HepG2 (cell line): Measurements from ENCODE around the gene ZNF442. TPM values are rescaled to one million over a fixed set of nuclear protein-coding genes. Genes with fewer than 3 reads are reported as not detected.

Source experiments
- AGO2 ChIP-seq: fragments of 200-400 bp; formaldehyde crosslinking; optimal IDR thresholded peaks from 2 replicates; pipeline ENCODE3; 2017; ENCODE audit warnings: mild to moderate bottlenecking, low read depth, low read length, moderate library complexity
- HNF4A ChIP-seq: sonication (generic); formaldehyde crosslinking; IDR thresholded peaks from 2 replicates; pipeline ENCODE4 v1.4.0; 2020; ENCODE audit warnings: missing genetic modification reagents
- MEF2D ChIP-seq: sonication (generic); formaldehyde crosslinking; IDR thresholded peaks from 2 replicates; pipeline ENCODE4 v1.5.1; 2020; ENCODE audit warnings: mild to moderate bottlenecking, missing genetic modification reagents
- MXD4 ChIP-seq: IDR thresholded peaks from 2 replicates; pipeline ENCODE4 v1.6.1; 2016; ENCODE audit warnings: mild to moderate bottlenecking, missing biosample characterization, missing genetic modification reagents
- NONO ChIP-seq, 2 experiments: fragments of 450-650 bp in 1 of 2; sonication (generic) in 1 of 2; formaldehyde crosslinking in 1 of 2; IDR thresholded peaks in 1 of 2; conservative IDR thresholded peaks in 1 of 2; 2 replicates each; pipeline versions ENCODE4 v1.6.1 to v1.8.0; 2017 to 2022; ENCODE audit warnings: mild to moderate bottlenecking in 1 of 2, missing genetic modification reagents in 1 of 2, moderate library complexity in 1 of 2
- PBX3 ChIP-seq: sonication (generic); formaldehyde crosslinking; IDR thresholded peaks from 2 replicates; pipeline ENCODE4 v1.8.1; 2023; ENCODE audit warnings: missing genetic modification reagents, inconsistent platforms, borderline replicate concordance
- RERE ChIP-seq: IDR thresholded peaks from 2 replicates; pipeline ENCODE4 v1.6.1; 2016; ENCODE audit warnings: low read depth, missing genetic modification reagents, missing compliant biosample characterization
- SPEN ChIP-seq: sonication (generic); formaldehyde crosslinking; IDR thresholded peaks from 2 replicates; pipeline ENCODE4 v1.5.1; 2020; ENCODE audit warnings: low read depth, mild to moderate bottlenecking, missing genetic modification reagents
- TAF1 ChIP-seq: sonication (generic); formaldehyde crosslinking; IDR thresholded peaks from 2 replicates; pipeline ENCODE4 v1.4.0; 2020; ENCODE audit warnings: missing genetic modification reagents
- TRAFD1 ChIP-seq: sonication (generic); formaldehyde crosslinking; IDR thresholded peaks from 2 replicates; pipeline ENCODE4 v1.5.1; 2020; ENCODE audit warnings: missing genetic modification reagents, mild to moderate bottlenecking, borderline replicate concordance
- WIZ ChIP-seq: sonication (generic); formaldehyde crosslinking; IDR thresholded peaks from 2 replicates; pipeline ENCODE4 v1.5.1; 2020; ENCODE audit warnings: mild to moderate bottlenecking, missing genetic modification reagents
- ZFP90 ChIP-seq: sonication (generic); formaldehyde crosslinking; IDR thresholded peaks from 2 replicates; pipeline ENCODE4 v1.8.0; 2022; ENCODE audit warnings: missing genetic modification reagents, mild to moderate bottlenecking, inconsistent platforms, borderline replicate concordance
- ZNF143 ChIP-seq: sonication (generic); formaldehyde crosslinking; IDR thresholded peaks from 2 replicates; pipeline ENCODE4 v1.4.0; 2020; ENCODE audit warnings: missing genetic modification reagents
- ZNF251 ChIP-seq: sonication (generic); formaldehyde crosslinking; IDR thresholded peaks from 2 replicates; pipeline ENCODE4 v1.9.0; 2021; ENCODE audit warnings: mild to moderate bottlenecking, missing genetic modification reagents
- ZNF329 ChIP-seq: sonication (generic); formaldehyde crosslinking; IDR thresholded peaks from 2 replicates; pipeline ENCODE4 v1.9.0; 2021; ENCODE audit warnings: low read depth, mild to moderate bottlenecking, missing genetic modification reagents
- ZNF496 ChIP-seq: sonication (generic); formaldehyde crosslinking; IDR thresholded peaks from 2 replicates; pipeline ENCODE4 v1.8.1; 2023; ENCODE audit warnings: mild to moderate bottlenecking, moderate library complexity, missing genetic modification reagents; ENCODE audit not compliant: insufficient replicate concordance
- ZNF501 ChIP-seq: sonication (generic); formaldehyde crosslinking; IDR thresholded peaks from 2 replicates; pipeline ENCODE4 v1.5.1; 2020; ENCODE audit warnings: mild to moderate bottlenecking, moderate library complexity, missing genetic modification reagents
- ZNF644 ChIP-seq: IDR thresholded peaks from 2 replicates; pipeline ENCODE4 v1.6.1; 2016; ENCODE audit warnings: low read depth
- ZNF788 ChIP-seq: sonication (generic); formaldehyde crosslinking; IDR thresholded peaks from 2 replicates; pipeline ENCODE4 v1.5.0; 2020; ENCODE audit warnings: mild to moderate bottlenecking, missing genetic modification reagents, borderline replicate concordance
- ZNF850 ChIP-seq: sonication (generic); formaldehyde crosslinking; conservative IDR thresholded peaks from 2 replicates; pipeline ENCODE4 v1.9.0; 2021; ENCODE audit warnings: mild to moderate bottlenecking, missing genetic modification reagents
- polyA plus RNA-seq, 8 experiments: library from polyadenylated mRNA; depleted of rRNA in 3 of 8; stranded (reverse) in 7 of 8; unstranded in 1 of 8; fragments of >200 nt; fragmentation: Illumina TruSeq in 4 of 8; extraction: Trizol in 4 of 8; gene quantifications; 2 replicates each; pipeline versions ENCODE4 v1.2.1 to v1.2.3, GENCODE V29; 2011 to 2016; ENCODE audit warnings: low read depth in 4 of 8, missing spikeins in 1 of 8, mixed read lengths in 1 of 8; ENCODE audit not compliant: insufficient read depth in 1 of 8
- total RNA-seq, 5 experiments: library from RNA; depleted of rRNA; stranded (reverse); fragments of >200 nt; fragmentation: Illumina TruSeq; extraction: Trizol; gene quantifications; 2 replicates each; pipeline ENCODE4 v1.2.3, GENCODE V29; 2016; ENCODE audit warnings: low read depth in 1 of 5

The ZNF442 gene
- total and polyA plus RNA-seq, 2 of the 13 experiments (the other 11 are each of a cell fraction or from before 2014, with no cell fraction given) = 1.0 to 6.0 TPM

GRCh38 chr19:12365236-12366162 is at the start of gene ZNF442 (continued):
- TF ChIP-seq MXD4 (CRISPR knock-in tag) (peak; percentile 32; the same call in 1 of the 2 replicates), PBX3 (CRISPR knock-in tag) (peak; percentile 36; the same call in 1 of the 2 replicates), TAF1 (CRISPR knock-in tag) (peak; percentile 93), ZNF644 (CRISPR knock-in tag) (peak; percentile 53; the same call in 1 of the 2 replicates), ZNF788 (CRISPR knock-in tag) (peak; percentile 68; the same call in 1 of the 2 replicates), MEF2D (CRISPR knock-in tag) (peak; percentile 51; the same call in 1 of the 2 replicates), TRAFD1 (no peak), HNF4A (CRISPR knock-in tag) (no peak), SPEN (peak; percentile 26; the same call in 1 of the 2 replicates), AGO2 (peak; percentile 50), ZNF143 (peak; percentile 79), ZNF501 (CRISPR knock-in tag) (peak; percentile 83), RERE (CRISPR knock-in tag) (no peak), NONO (IDR thresholded peaks at IDR 0.05) (no peak), NONO (CRISPR knock-in tag; conservative IDR thresholded peaks at IDR 0.05) (peak; percentile 49; the same call in 1 of the 2 replicates), ZNF251 (CRISPR knock-in tag) (no peak), ZNF329 (peak; percentile 18; the same call in 1 of the 2 replicates), WIZ (CRISPR knock-in tag) (no peak), ZNF850 (CRISPR knock-in tag) (no peak), ZNF496 (CRISPR knock-in tag) (no peak), ZFP90 (0 out of 2 replicates have a peak, but pooled peaks have one; percentile 64)
